Breast epithelium (tissue), 3 donors: ENCODE results near the gene FMNL2.

Experiments used
- POLR2AphosphoS5 ChIP-seq, 3 donors: sonication (generic); formaldehyde crosslinking; IDR thresholded peaks; one replicate each; pipeline ENCODE4 v1.6.1; 2017; ENCODE audit warnings: antibody characterized with exemption in 3 of 3
- TF ChIP-seq, protein P1 (sequence below), 3 donors: fragments of 450-650 bp; IDR thresholded peaks; one replicate each; pipeline ENCODE4 v1.5.1; 2016 to 2017; ENCODE audit warnings: antibody characterized with exemption in 3 of 3, mild to moderate bottlenecking in 3 of 3, moderate library complexity in 3 of 3

DNA sequence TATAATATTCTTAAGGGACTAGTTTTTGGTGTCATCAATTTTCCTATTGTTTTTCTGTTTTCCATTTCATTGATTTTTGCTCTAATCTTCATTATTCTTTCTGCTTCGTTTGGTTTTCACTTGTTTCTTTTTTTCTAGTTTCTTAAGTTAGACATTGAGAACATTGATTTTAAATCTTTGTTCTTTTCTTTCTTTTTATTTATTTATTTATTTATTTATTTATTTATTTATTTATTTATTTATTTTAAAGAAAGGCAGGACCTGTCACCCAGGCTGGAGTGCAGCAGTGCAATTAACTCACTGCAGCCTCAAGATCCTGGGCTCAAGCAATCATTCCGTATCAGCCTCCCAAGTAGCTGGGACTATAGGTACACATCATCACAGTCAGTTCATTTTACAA lies 7.0 kb upstream of the FMNL2 start:
- no peak for TF ChIP-seq POLR2AphosphoS5 (IDR thresholded peaks at IDR 0.05)
- TF ChIP-seq, protein P1, sequence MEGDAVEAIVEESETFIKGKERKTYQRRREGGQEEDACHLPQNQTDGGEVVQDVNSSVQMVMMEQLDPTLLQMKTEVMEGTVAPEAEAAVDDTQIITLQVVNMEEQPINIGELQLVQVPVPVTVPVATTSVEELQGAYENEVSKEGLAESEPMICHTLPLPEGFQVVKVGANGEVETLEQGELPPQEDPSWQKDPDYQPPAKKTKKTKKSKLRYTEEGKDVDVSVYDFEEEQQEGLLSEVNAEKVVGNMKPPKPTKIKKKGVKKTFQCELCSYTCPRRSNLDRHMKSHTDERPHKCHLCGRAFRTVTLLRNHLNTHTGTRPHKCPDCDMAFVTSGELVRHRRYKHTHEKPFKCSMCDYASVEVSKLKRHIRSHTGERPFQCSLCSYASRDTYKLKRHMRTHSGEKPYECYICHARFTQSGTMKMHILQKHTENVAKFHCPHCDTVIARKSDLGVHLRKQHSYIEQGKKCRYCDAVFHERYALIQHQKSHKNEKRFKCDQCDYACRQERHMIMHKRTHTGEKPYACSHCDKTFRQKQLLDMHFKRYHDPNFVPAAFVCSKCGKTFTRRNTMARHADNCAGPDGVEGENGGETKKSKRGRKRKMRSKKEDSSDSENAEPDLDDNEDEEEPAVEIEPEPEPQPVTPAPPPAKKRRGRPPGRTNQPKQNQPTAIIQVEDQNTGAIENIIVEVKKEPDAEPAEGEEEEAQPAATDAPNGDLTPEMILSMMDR (IDR thresholded peaks at IDR 0.05) = no peak
